ENCODE measurements around the gene IFNAR2.

Gene IFNAR2

GRCh38 chr21:33266050-33266788, 36.5 kb downstream of the IFNAR2 start, which contains the start of gene IL10RB:
Gene IL10RB (plus strand): TSS chr21:33266367. CDS start chr21:33266466, 99 bp downstream.
- peak; percentile 67 to 84 for DNase-seq
- Histone ChIP-seq H3K9me3 (no peaks in the 10 kb centered on the region), H3K4me3 (peak within 1 kb of the TSS; percentile 85 to 87), H3K36me3 (peaks cover 0 to 29% (median 22%) of the 10 kb centered on the region in 3 donors), H3K27ac (peak within 1 kb of the TSS; percentile 86 to 87), H3K27me3 (no peaks in the 10 kb centered on the region), H3K4me1 (peaks cover 0 to 20% (median 8%) of the 10 kb centered on the region in 4 donors)
- intact Hi-C loops (cut with DNase I; ENCODE audit: low total_unique reads), result no loop called here
- no peak for TF ChIP-seq CTCF (IDR thresholded peaks at IDR 0.05)

GRCh38 chr21:33266789-33267135, 37.0 kb downstream of the IFNAR2 start:
- peak in 1 of 2 donors; percentile 69 for DNase-seq
- Histone ChIP-seq H3K27ac (peak overlapping the region; percentile 86 to 87), H3K9me3 (no peaks in the 10 kb centered on the region), H3K4me3 (peak overlapping the region; percentile 85 to 87), H3K27me3 (no peaks in the 10 kb centered on the region), H3K4me1 (peaks cover 0 to 20% (median 8%) of the 10 kb centered on the region in 4 donors), H3K36me3 (peaks cover 0 to 32% (median 23%) of the 10 kb centered on the region in 3 donors)
- no peak for TF ChIP-seq CTCF (IDR thresholded peaks at IDR 0.05)
- intact Hi-C loops (cut with DNase I; ENCODE audit: low total_unique reads), result no loop called here

GRCh38 chr21:33267250-33267649, 37.5 kb downstream of the IFNAR2 start:
- H3K4me1 ChIP-seq, result peaks cover 0 to 20% (median 8%) of the 10 kb centered on the region in 4 donors
- no peak for TF ChIP-seq CTCF (IDR thresholded peaks at IDR 0.05)
- no peak for DNase-seq
- peak overlapping the region; percentile 85 to 87 for H3K4me3 ChIP-seq
- peak overlapping the region; percentile 86 to 87 for H3K27ac ChIP-seq
- intact Hi-C loops (cut with DNase I; ENCODE audit: low total_unique reads), result no loop called here
- peaks cover 0 to 37% (median 24%) of the 10 kb centered on the region in 3 donors for H3K36me3 ChIP-seq
- no peaks in the 10 kb centered on the region for H3K9me3 ChIP-seq
- no peaks in the 10 kb centered on the region for H3K27me3 ChIP-seq

GRCh38 chr21:33268393-33268736, 38.6 kb downstream of the IFNAR2 start:
- Histone ChIP-seq H3K36me3 (peaks cover 11 to 39% (median 27%) of the 10 kb centered on the region in 3 donors), H3K27me3 (no peaks in the 10 kb centered on the region), H3K9me3 (no peaks in the 10 kb centered on the region), H3K27ac (no peak overlapping the region), H3K4me3 (no peak overlapping the region), H3K4me1 (peaks cover 0 to 20% (median 8%) of the 10 kb centered on the region in 4 donors)
- DNase-seq, result no peak
- intact Hi-C loops (cut with DNase I; ENCODE audit: low total_unique reads), result no loop called here
- TF ChIP-seq CTCF (IDR thresholded peaks at IDR 0.05), result no peak

- H3K36me3 ChIP-seq, result peaks cover 15 to 40% (median 31%) of the 10 kb centered on the region in 3 donors
- peaks cover 0 to 20% (median 8%) of the 10 kb centered on the region in 4 donors for H3K4me1 ChIP-seq
- intact Hi-C loops (cut with DNase I; ENCODE audit: low total_unique reads), result no loop called here
- H3K4me3 ChIP-seq, result no peak overlapping the region
- no peaks in the 10 kb centered on the region for H3K27me3 ChIP-seq
- DNase-seq, result no peak
- H3K27ac ChIP-seq, result no peak overlapping the region
- no peaks in the 10 kb centered on the region for H3K9me3 ChIP-seq
- no peak for TF ChIP-seq CTCF (IDR thresholded peaks at IDR 0.05)
Measured at GRCh38 chr21:33268737-33269441, 39.2 kb downstream of the IFNAR2 start.

All from tibial artery (tissue), 4 donors.